HCT116 (cell line): ENCODE data around the gene LCLAT1.

Experiments
- CEBPB ChIP-seq: IDR thresholded peaks from 2 replicates; pipeline ENCODE4 v1.6.1; 2012; ENCODE audit warnings: low read depth
- ELF1 ChIP-seq: IDR thresholded peaks from 2 replicates; pipeline ENCODE4 v1.6.1; 2012; ENCODE audit warnings: low read depth, borderline replicate concordance
- EZH2 ChIP-seq: fragments of 200-600 bp; sonication (generic); IDR thresholded peaks from 2 replicates; pipeline ENCODE4 v1.6.1; 2017; ENCODE audit warnings: antibody characterized with exemption, mixed run types
- EZH2phosphoT487 ChIP-seq: fragments of 200-600 bp; IDR thresholded peaks from 2 replicates; pipeline ENCODE4 v1.6.1; 2018; ENCODE audit warnings: antibody characterized with exemption, borderline replicate concordance
- JUND ChIP-seq: IDR thresholded peaks from 2 replicates; pipeline ENCODE4 v1.6.1; 2012
- POLR2A ChIP-seq: IDR thresholded peaks from 2 replicates; pipeline ENCODE4 v1.7.0; 2011; ENCODE audit warnings: borderline replicate concordance; ENCODE audit not compliant: insufficient read depth, insufficient read length; ENCODE audit errors: extremely low read depth
- POLR2AphosphoS5 ChIP-seq: IDR thresholded peaks from 2 replicates; pipeline ENCODE4 v1.6.1; 2011; ENCODE audit warnings: mild to moderate bottlenecking, low read depth, low read length, moderate library complexity
- ZFX ChIP-seq: fragments of 450-650 bp; IDR thresholded peaks from 2 replicates; pipeline ENCODE4 v1.6.1; 2017
- TF ChIP-seq, protein P1 (sequence below): IDR thresholded peaks from 2 replicates; pipeline ENCODE4 v1.6.1; 2011; ENCODE audit warnings: mild to moderate bottlenecking, low read length, moderate library complexity; ENCODE audit not compliant: insufficient replicate concordance; ENCODE audit errors: extremely low read depth
- TF ChIP-seq, protein P2 (sequence below), 3 experiments: fragments of 200-600 bp in 1 of 3; sonication (generic) in 1 of 3; IDR thresholded peaks in 2 of 3; conservative IDR thresholded peaks in 1 of 3; 2 replicates each; pipeline ENCODE4 v1.5.1; 2012 to 2017; ENCODE audit warnings: low read depth in 2 of 3, low read length in 2 of 3, antibody characterized with exemption in 1 of 3, borderline replicate concordance in 1 of 3, control low read depth in 1 of 3, mild to moderate bottlenecking in 1 of 3, mixed read lengths in 1 of 3, mixed run types in 1 of 3, moderate library complexity in 1 of 3; ENCODE audit not compliant: insufficient read depth in 1 of 3
- TF ChIP-seq, protein P3 (sequence below): IDR thresholded peaks from 2 replicates; pipeline ENCODE4 v1.6.1; 2012
- TF ChIP-seq, protein P4 (sequence below): IDR thresholded peaks from 2 replicates; pipeline ENCODE4 v1.6.1; 2012

DNA sequence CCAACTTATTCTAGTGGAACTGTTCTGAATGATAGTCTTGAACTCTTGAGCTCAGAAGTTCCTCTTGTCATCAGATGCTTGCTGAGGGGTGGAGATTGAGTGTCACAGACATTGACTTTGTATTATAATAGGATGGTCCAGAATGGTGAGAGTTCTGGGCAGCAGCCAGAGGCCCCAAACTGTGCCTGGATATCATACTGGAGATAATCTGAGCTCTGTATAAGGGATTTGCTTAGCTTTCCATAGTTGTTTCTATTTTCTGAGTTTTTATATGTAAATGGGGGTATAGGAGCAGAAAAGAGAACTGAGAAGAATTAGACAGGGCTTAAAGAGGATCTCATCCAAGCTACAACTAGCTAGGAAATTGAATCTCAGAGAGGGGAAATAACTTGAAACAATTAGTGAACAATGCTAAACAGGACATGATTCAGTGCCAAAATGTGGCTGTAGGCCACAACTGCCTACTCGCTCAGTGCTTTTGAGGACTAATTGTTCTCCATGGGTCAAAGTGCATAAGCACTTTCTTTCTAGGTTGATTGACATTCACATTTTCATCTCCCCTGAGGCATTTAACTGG is 10.1 kb upstream of the LCLAT1 start:
- TF ChIP-seq EZH2phosphoT487 (no peak), EZH2 (no peak), POLR2A (no peak), POLR2AphosphoS5 (no peak), ELF1 (no peak), ZFX (no peak), JUND (no peak), CEBPB (no peak)
- TF ChIP-seq, protein P1, sequence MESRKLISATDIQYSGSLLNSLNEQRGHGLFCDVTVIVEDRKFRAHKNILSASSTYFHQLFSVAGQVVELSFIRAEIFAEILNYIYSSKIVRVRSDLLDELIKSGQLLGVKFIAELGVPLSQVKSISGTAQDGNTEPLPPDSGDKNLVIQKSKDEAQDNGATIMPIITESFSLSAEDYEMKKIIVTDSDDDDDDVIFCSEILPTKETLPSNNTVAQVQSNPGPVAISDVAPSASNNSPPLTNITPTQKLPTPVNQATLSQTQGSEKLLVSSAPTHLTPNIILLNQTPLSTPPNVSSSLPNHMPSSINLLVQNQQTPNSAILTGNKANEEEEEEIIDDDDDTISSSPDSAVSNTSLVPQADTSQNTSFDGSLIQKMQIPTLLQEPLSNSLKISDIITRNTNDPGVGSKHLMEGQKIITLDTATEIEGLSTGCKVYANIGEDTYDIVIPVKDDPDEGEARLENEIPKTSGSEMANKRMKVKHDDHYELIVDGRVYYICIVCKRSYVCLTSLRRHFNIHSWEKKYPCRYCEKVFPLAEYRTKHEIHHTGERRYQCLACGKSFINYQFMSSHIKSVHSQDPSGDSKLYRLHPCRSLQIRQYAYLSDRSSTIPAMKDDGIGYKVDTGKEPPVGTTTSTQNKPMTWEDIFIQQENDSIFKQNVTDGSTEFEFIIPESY = no peak
- TF ChIP-seq, protein P2, sequence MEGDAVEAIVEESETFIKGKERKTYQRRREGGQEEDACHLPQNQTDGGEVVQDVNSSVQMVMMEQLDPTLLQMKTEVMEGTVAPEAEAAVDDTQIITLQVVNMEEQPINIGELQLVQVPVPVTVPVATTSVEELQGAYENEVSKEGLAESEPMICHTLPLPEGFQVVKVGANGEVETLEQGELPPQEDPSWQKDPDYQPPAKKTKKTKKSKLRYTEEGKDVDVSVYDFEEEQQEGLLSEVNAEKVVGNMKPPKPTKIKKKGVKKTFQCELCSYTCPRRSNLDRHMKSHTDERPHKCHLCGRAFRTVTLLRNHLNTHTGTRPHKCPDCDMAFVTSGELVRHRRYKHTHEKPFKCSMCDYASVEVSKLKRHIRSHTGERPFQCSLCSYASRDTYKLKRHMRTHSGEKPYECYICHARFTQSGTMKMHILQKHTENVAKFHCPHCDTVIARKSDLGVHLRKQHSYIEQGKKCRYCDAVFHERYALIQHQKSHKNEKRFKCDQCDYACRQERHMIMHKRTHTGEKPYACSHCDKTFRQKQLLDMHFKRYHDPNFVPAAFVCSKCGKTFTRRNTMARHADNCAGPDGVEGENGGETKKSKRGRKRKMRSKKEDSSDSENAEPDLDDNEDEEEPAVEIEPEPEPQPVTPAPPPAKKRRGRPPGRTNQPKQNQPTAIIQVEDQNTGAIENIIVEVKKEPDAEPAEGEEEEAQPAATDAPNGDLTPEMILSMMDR (IDR thresholded peaks at IDR 0.05 in 2 of 3, conservative IDR thresholded peaks at IDR 0.05 in 1 of 3; ENCODE audit: borderline replicate concordance in 1 of 3, insufficient read depth in 1 of 3, low read depth in 2 of 3, low read length in 2 of 3) = no peak
- TF ChIP-seq, protein P3, sequence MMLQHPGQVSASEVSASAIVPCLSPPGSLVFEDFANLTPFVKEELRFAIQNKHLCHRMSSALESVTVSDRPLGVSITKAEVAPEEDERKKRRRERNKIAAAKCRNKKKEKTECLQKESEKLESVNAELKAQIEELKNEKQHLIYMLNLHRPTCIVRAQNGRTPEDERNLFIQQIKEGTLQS = no peak
- TF ChIP-seq, protein P4, sequence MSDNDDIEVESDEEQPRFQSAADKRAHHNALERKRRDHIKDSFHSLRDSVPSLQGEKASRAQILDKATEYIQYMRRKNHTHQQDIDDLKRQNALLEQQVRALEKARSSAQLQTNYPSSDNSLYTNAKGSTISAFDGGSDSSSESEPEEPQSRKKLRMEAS = no peak
